T1000 (cell line): Measurements from ENCODE around the gene UQCC2.

Experiments
- DNase-seq: peaks from one replicate; lab custom pipeline; 2025; ENCODE audit warnings: mixed read lengths; lab: John Stamatoyannopoulos, UW

The UQCC2 gene

GRCh38 chr6:33652002-33652401, 59.5 kb downstream of the UQCC2 start:
- no peak for DNase-seq

GRCh38 chr6:33651403-33651802, 60.1 kb downstream of the UQCC2 start:
- DNase-seq, result no peak
